ENCODE results near the gene ULBP2. TPM values are rescaled to one million over a fixed set of nuclear protein-coding genes. Genes with fewer than 3 reads are reported as not detected.
A peak's percentile ranks its signal among the peaks of the same experiment; 100 is the strongest.

Gene ULBP2
- total RNA-seq, 1 experiment from 2014 or later, result not detected

- no peak overlapping the region for H2BK12ac ChIP-seq (ENCODE audit: insufficient read length, low read depth, low read length)
- Mint-ChIP-seq H3K27me3 (ENCODE audit: low read depth) (peaks cover 53% of the 10 kb centered on the region), H3K36me3 (ENCODE audit: insufficient read depth in 1 of 3, low read depth in 3 of 3) (no peaks in the 10 kb centered on the region), H3K9me3 (peaks cover 16 to 18% of the 10 kb centered on the region in 2 experiments), H3K27ac (no peak overlapping the region), H3K4me1 (no peaks in the 10 kb centered on the region), H3K4me3 (no peak overlapping the region)
- no peak overlapping the region for H2AK5ac ChIP-seq (ENCODE audit: insufficient read length, low read length)
- no peak overlapping the region for H3K4ac ChIP-seq (ENCODE audit: low read depth, low read length)
- no peak overlapping the region for H2AFZ ChIP-seq (ENCODE audit: low read length)
- H3K23me2 ChIP-seq (ENCODE audit: insufficient read length, low read depth, low read length, poor library complexity, severe bottlenecking), result no peaks in the 10 kb centered on the region
- no CpG with 5 or more reads among the region's 9 CpGs for WGBS (ENCODE audit: extremely low coverage, insufficient read length, low lambda C conversion rate)
- H3K27me3 ChIP-seq (ENCODE audit: insufficient read depth, low read length), result no peaks in the 10 kb centered on the region; the same call in 1 of the 2 replicates
- no peak overlapping the region for H3K18ac ChIP-seq (ENCODE audit: insufficient read length, low read depth, low read length)
- no peak overlapping the region for H2BK20ac ChIP-seq (ENCODE audit: low read depth, low read length, poor library complexity, severe bottlenecking)
- H3K79me1 ChIP-seq (ENCODE audit: insufficient read depth, low read depth, low read length, poor library complexity, severe bottlenecking), result no peaks in the 10 kb centered on the region
- TF ChIP-seq CTCF (conservative IDR thresholded peaks at IDR 0.05), result no peak
- no peak overlapping the region for H3K56ac ChIP-seq (ENCODE audit: insufficient read length, low read depth, low read length)
- H2BK15ac ChIP-seq (ENCODE audit: low read depth, low read length), result no peak overlapping the region
- no peak for DNase-seq
- H3K9ac ChIP-seq (ENCODE audit: extremely low read depth, insufficient read length, low read length), result no peak overlapping the region
- H3K9me3 ChIP-seq (ENCODE audit: control insufficient read depth, low read depth, low read length), result no peaks in the 10 kb centered on the region
- H4K20me1 ChIP-seq (ENCODE audit: control insufficient read depth, insufficient read depth, insufficient read length), result peaks cover 2% of the 10 kb centered on the region
- H4K5ac ChIP-seq (ENCODE audit: insufficient read length, low read depth, low read length), result no peak overlapping the region
- H2BK120ac ChIP-seq (ENCODE audit: low read depth, low read length, poor library complexity, severe bottlenecking), result no peak overlapping the region
- no peak overlapping the region for H3K23ac ChIP-seq (ENCODE audit: insufficient read length, low read depth, low read length)
- H3K79me2 ChIP-seq (ENCODE audit: insufficient read depth, low read length), result no peaks in the 10 kb centered on the region
- no peak overlapping the region for H4K91ac ChIP-seq (ENCODE audit: insufficient read length, low read depth, low read length)
- H3K4me1 ChIP-seq (ENCODE audit: insufficient read depth, low read length), result no peaks in the 10 kb centered on the region
- H4K8ac ChIP-seq (replicated peaks; ENCODE audit: insufficient read length, low read depth, low read length), result no peak overlapping the region
- H3K4me2 ChIP-seq (ENCODE audit: insufficient read depth, insufficient read length, low read length), result no peak overlapping the region
- H3T11ph ChIP-seq (ENCODE audit: low read length), result no peak overlapping the region
- H3K14ac ChIP-seq (ENCODE audit: insufficient read depth, low read length), result peak overlapping the region; percentile 20; the same call in 1 of the 2 replicates
- no peak overlapping the region for H3K27ac ChIP-seq (ENCODE audit: insufficient read length, low read depth, low read length)
- H2BK5ac ChIP-seq (ENCODE audit: insufficient read length, low read length), result no peak overlapping the region
Observed at GRCh38 chr6:149913540-149914240, 28.1 kb upstream of the ULBP2 start.

Measured in H9 (cell line).